Measurements from ENCODE around the gene LONP1.

DNA sequence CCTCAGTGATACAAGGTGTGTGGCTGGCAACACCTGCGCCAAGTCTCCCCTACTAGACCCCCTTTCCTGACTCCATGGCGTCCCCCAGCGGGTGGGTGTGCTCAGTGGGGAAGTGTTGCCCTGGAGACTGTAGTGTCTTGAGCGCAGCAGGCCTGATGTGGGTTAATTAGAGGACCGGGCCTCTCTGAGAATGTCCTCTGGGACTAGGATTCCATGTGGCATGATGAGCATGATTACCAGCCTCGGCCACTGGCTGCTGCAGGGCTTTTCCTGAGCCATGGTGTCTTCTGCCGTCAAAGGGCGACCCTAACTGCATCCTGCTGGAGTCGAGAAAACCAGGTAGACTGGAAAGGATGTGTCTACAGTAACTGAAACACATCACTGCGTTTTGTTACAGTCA lies 67.7 kb downstream of the LONP1 start:
- TF ChIP-seq, protein P1, sequence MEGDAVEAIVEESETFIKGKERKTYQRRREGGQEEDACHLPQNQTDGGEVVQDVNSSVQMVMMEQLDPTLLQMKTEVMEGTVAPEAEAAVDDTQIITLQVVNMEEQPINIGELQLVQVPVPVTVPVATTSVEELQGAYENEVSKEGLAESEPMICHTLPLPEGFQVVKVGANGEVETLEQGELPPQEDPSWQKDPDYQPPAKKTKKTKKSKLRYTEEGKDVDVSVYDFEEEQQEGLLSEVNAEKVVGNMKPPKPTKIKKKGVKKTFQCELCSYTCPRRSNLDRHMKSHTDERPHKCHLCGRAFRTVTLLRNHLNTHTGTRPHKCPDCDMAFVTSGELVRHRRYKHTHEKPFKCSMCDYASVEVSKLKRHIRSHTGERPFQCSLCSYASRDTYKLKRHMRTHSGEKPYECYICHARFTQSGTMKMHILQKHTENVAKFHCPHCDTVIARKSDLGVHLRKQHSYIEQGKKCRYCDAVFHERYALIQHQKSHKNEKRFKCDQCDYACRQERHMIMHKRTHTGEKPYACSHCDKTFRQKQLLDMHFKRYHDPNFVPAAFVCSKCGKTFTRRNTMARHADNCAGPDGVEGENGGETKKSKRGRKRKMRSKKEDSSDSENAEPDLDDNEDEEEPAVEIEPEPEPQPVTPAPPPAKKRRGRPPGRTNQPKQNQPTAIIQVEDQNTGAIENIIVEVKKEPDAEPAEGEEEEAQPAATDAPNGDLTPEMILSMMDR (IDR thresholded peaks at IDR 0.05), result no peak
- no peak for TF ChIP-seq POLR2A (IDR thresholded peaks at IDR 0.05)

Data from lower leg skin (tissue), 3 donors.